Activated CD4-positive, alpha-beta T cell treated with anti-CD3 and anti-CD28 coated beads for 1 hour (primary cell): ENCODE measurements around the gene SLFN5.
"Not testable (repeated sequence)": the region's sequence is repeated elsewhere in the genome, so short reads cannot be mapped to it uniquely, and the experiment has no call there.

Source experiments
- DNase-seq: peaks from one replicate; pipeline ENCODE4 v3.0.0-alpha.2; 2020

Gene SLFN5

DNA sequence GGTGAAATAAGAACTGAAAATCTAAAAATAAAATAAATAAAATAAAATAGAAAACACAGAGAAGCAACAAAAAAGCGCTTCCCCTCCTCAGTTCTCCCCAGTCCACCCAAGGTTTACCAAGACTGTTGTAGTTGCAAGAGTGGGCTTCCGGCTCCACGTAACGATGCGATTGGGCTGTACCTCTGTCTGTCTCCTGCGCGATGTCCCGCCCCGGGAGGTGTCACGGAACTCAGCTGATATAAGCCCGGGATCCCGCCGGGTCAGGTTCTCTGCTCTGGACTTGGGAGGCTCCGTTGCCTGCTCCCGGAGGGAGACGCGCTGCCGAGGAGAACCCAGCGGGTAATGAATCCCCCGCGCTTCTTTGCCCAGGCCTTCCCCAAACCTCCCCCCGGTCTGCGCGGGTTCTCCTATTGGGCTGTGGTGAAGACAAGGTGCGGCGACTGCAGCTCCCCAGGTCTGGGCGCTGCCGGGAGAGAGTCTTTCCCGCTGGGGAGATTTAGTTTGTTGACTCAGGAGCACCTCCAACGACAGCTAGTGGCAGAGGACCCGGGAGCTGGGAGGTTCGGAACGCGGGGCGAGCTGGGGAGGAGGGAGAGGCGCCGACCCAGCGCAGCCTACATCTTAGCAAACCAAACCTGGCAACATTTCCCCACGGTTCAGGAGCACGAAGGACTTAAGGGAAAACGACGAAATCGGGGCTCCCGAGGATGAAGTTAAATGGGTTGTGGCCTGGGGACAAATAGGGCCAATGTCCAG is at the start of gene SLFN5:
Gene SLFN5 (plus strand): TSS at position 268 of the 756 bp plus-strand sequence. CDS start 15,619 bp downstream, outside the sequence.
- DNase-seq = peak; percentile 94

- not testable (repeated sequence) for DNase-seq
Observed at GRCh38 chr17:35194001-35194400, 48.9 kb upstream of the SLFN5 start, which contains the start of gene SLC35G3. Gene SLC35G3, minus strand, starts transcription at chr17:35194393. Its CDS starts 86 bp downstream, at chr17:35194307.

DNA sequence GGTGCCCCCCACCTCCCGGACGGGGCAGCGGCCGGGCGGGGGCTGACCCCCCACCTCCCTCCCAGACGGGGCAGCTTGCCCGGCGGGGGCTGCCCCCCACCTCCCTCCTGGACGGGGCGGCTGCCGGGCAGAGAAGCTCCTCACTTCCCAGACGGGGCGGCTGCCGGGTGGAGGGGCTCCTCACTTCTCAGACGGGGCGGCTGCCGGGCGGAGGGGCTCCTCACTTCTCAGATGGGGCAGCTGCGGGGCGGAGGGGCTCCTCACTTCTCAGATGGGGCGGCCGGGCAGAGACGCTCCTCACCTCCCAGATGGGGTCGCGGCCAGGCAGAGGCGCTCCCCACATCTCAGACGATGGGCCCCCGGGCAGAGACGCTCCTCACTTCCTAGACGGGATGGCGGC is 47.8 kb upstream of the SLFN5 start:
- not testable (repeated sequence) for DNase-seq

DNA sequence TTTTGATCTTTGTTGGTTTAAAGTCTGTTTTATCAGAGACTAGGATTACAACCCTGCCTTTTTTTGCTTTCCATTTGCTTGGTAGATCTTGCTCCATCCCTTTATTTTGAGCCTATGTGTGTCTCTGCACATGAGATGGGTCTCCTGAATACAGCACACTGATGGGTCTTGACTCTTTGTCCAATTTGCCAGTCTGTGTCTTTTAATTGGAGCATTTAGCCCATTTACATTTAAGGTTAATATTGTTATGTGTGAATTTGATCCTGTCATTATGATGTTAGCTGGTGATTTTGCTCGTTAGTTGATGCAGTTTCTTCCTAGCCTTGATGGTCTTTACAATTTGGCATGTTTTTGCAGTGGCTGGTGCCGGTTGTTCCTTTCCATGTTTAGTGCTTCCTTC is 40.3 kb upstream of the SLFN5 start:
- DNase-seq = not testable (repeated sequence)

DNA sequence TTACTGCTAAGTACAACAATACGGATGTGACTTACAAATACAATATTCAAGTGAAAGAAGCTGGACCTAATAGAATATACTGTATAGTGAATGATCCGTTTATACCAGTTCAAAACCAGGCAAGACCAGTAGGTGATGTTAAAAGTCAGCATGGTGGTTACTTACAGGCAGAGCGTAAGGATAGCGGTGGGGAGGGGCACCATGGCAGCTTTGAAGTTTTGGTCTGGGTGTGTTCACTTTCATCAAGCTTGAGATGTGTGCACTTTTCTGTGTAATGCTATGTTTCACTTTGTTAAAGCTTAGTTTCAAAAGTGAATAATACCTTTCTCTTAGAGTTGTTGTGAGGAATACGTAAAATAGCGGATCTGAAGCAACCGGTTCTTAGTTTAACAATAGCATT is 32.1 kb upstream of the SLFN5 start:
- no peak for DNase-seq

DNA sequence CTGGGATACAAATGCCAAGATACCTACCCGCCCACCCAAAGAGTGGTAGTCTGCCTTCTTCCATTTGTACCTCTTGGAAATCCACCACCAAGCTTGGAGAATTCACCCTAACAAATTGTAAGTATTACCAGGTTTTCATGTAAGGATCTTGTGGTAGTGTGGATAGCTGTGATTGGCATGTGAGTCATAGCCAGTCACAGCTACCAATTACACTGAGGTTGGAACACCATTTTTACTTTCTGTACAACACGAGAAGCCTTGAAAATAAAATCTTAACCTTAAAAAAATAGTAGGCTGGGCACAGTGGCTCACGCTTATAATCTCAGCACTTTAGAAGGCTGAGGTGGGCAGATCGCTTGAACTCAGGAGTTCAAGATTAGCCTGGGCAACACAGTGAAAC is 30.2 kb upstream of the SLFN5 start:
- DNase-seq = no peak

DNA sequence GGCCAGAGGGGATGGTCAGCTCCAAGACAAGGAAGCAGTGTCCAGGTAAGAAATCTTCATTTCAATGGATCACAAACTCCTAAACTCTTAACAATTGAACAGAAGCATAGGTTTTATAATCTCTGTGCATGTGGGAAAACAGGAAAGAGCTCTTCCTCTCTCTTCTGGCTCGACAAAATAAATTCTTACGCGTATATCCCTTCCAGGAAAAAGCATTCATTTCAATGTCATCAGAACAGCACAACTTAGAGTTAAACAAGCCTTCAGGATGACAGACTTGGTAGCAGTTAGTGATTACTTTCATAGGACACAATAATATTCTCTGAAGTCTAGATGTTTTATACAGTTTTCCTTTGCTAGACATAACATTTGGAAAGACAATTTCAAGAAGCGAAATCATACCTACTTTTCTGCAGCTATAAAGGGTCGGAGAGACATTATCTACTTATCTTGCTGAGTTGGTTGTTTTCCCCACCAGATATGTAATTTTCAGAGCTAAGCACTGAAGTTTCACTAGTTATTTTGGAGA is 29.4 kb upstream of the SLFN5 start:
- no peak for DNase-seq

- no peak for DNase-seq
Observed at GRCh38 chr17:35214192-35214591, 28.7 kb upstream of the SLFN5 start.

DNA sequence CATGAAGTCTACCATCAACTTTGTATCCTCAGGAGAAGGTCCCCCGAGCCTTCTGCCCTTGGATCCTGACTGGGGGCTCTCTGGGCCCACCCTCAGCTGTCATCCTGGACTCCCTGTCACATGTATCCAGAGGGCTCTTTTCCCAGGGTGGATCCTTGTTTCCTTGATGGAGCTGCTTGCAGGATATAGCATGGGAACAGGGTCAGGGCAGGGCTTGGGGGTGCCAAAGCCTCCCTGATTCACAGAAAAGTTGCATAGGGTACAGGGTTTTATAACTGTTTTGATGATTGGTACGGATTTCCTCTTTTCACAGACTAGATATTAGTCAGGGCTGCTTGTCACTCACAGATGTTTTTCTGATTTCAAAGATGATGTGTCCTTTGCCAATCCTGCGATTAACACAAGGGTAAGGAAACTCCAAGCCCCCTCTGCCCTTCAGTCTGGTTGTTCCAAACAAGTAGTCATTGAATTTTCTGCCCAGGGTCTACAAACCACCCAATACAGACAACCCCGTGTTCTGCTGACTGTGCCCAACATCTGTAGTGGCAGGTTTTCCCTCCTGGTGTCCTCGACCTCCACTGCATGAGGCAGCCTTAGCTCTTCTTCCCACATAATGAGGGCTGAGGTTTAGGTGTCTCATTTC is 28.1 kb upstream of the SLFN5 start:
- no peak for DNase-seq

DNA sequence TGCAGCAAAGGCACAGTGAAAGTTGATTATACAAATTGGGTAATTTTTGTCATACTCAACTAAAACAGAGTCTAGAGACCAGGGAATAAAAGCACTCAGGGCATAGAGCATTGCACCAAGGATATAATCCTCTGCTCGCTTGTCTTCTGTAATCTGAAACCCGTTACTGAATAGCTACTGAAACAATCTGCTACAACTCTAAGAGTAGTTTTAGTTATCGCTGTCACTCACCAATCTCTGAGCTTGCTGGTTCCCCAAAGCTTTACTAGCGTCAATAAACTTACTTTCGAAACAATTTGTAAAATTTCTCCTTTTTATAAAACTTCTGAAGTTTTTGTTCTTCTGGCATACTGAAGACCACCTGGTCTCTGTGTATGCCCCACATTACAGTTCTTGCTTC is 25.8 kb upstream of the SLFN5 start:
- DNase-seq = no peak

DNA sequence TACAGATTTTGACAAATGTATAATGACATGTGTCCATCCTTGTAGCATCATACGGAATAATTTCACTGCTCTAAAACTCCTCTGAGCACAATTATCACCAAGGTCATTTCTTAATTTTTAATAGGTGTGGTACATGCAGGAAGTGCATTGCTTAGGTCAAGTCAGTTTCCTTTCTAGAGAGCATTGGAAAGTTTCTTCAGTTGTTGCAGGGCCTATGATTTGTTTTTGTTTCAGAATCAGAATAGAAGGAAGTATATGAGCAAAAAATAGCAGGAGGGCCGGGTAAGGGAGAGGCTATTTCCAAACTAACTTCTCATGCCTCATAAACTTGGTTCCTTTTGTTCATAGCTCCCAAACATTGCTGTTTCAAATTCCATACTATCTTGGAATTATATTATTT is 24.0 kb upstream of the SLFN5 start:
- DNase-seq = no peak

DNA sequence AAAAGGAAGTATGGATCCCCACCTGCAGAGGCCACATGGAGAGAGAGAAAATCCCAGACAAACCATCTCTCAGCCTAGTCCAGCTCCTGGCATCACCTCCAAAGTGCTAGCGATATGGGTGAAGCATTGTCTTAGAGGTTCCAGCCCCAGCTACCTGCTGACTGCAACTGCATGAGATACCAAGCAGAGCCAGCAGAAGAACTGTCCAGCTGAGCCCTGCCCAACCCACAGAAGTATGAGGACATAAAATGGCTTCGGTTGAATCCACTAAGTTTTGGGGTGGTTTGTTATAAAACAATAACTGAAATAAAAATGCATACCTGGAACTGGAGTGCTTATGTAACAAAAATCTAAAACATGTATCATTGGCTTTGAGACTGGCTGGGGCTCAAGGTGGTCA is 20.4 kb upstream of the SLFN5 start:
- DNase-seq = no peak

DNA sequence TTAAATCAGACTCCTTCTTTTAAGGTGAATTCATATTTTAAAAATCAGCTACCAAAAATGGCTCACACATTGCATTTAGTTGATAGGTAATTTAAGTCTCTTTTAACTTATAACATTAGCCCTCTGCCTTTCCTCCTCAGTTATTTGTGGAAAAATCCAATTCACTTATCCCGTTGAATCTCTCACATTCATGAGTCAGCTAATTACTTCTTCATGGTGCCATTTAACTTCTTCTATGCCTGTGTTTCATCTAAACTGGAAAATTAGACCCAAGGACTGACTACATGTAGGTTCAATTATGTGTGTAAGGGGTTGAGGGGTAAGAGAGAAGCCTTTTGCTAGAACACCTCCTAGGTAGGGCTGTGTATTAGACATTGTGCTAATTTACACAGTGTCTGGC is 18.4 kb upstream of the SLFN5 start:
- DNase-seq = no peak

- DNase-seq = no peak
Observed at GRCh38 chr17:35227546-35227945, 15.3 kb upstream of the SLFN5 start.

DNA sequence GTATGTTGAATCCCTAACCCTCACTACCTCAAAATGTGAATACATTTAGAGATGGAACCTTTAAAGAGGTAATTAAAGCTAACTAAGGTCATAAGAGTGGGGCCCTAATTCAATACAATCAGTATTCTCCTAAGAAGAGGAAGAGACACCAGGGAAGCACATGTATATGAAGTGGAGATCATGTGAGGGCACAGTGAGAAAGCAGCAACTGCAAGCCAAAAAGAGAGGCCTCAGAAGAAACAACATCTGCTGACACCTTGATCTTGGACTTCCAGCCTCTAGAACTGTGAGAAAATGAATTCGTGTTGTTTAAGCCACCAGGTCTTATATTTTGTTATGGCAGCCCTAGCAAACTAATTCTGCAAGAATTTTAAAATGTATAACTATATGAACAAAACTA is 13.2 kb upstream of the SLFN5 start:
- DNase-seq = no peak

DNA sequence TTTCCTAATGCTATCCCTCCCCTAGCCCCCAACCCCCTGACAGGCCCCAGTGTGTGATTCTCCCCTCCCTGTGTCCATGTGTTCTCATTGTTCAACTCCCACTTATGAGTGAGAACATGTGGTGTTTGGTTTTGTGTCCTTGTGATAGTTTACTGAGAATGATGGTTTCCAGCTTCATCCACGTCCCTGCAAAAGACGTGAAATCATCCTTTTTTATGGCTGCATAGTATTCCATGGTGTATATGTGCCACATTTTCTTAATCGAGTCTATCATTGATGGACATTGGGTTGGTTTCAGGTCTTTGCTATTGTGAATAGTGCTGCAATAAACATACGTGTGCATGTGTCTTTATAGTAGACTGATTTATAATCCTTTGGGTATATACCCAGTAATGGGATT is 8.6 kb upstream of the SLFN5 start:
- DNase-seq = not testable (repeated sequence)

DNA sequence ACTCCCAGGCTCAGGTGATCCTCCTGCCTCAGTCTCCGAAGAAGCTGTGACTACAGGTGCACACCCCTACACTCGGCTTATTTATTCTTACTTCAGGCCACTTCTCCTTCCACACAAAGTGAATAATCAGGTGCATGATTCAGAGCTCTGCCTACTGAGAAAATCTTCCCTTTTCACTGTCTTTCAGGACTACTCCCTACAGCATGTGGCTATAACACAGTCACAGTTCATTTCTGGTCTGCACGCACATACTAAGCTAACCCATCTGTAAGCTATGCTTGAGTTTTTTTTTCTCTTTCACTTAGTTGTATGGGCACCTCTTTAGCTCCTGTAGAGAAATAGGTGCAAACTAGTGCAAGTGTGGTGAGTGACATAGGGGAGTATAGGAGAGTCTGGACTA is 7.6 kb upstream of the SLFN5 start:
- DNase-seq = no peak

GRCh38 chr17:35235917-35236316 is 7.0 kb upstream of the SLFN5 start:
- no peak for DNase-seq

DNA sequence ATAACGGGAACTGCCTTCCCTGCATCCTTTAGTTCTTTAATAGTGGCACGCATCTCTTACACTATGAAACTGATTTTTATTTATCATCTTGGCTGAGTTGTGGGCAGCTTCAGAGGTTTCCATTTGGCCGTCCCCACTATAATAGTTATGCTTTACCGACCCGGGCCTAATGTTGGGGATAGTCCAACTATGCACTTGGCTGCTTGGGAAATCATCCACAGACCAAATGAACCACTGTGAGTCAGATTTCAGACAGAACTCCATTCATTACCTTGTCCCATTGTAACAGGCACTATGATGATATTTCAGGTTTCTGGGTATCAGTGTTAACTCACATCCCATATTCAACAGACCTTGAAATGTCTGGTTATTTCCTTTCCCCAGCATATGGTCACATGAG is 6.1 kb upstream of the SLFN5 start:
- DNase-seq = no peak

GRCh38 chr17:35238821-35239220 is 4.1 kb upstream of the SLFN5 start:
- DNase-seq = no peak

DNA sequence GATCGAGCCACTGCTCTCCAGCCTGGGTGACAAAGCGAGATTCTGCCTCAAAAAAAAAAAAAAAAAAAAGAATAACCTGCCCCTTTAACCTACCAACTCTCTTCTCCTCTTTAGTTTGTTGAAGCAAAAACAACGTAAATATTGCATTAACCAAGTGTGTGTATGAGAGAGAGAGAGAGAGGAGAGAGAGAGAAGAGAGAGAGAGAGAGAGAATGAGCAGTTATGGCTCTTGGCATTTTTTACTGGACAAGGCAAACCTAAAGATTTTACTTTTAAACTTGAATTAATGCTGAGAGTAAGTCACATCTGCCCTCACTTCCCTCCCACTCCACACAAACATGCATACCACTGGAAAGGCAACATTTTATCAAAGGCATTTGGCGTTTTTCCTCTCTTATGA is 3.0 kb upstream of the SLFN5 start:
- no peak for DNase-seq

- no peak for DNase-seq
Observed at GRCh38 chr17:35240861-35241260, 2.0 kb upstream of the SLFN5 start.

GRCh38 chr17:35241520-35241919 is 1.4 kb upstream of the SLFN5 start:
- DNase-seq = peak; percentile 36

DNA sequence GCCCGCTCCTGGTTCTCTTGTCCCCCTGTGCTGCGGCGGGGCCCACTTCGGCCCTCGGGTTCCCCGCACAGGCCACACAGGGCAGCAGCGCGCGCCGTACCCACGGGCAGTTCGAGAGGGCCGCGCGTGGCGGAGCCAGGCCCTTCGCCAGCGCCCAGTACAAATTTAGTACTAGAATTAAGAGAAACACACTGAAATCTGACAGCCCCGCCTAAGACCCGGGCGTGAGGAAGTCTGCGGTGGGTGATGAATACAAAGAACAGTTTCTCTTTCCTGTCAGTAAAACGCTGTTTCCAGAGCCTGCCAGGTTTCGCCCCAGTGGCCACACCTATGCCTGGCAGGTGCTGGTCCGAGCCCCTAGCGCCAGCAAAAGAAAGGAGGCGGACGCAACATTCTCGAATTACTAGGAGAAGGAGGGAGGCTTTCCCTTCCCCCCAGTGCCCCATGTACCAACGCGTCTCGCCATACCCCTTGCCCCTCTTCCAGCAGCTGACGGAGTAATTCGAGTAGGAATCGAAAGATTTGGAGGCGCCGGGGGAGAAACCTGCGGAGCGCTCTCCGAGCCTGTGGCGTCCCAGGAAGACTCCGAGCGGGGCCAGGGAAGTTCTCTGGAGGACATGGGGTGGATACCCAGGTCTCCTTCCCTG is 591 bp upstream of the SLFN5 start:
- DNase-seq = peak; percentile 80
